Caco-2 (cell line): Measurements from ENCODE around the gene RRAS. TPM values are rescaled to one million over a fixed set of nuclear protein-coding genes. Genes with fewer than 3 reads are reported as not detected.
A peak's percentile ranks its signal among the peaks of the same experiment; 100 is the strongest.
"Not testable (repeated sequence)": the region's sequence is repeated elsewhere in the genome, so short reads cannot be mapped to it uniquely, and the experiment has no call there.

ENCODE experiments used
- BruUV-seq: library from RNA; stranded (reverse); fragments of 400-500 nt; replicated peaks from 2 replicates; lab custom pipeline; 2021; lab: Mats Ljungman, UMichigan
- CTCF ChIA-PET: fragments of 300-600 bp; sonication (Branson Sonifier 250); formaldehyde crosslinking; loops from one replicate; lab custom pipeline; 2022; ENCODE audit warnings: antibody characterized with exemption; lab: Charles Lee
- POLR2A ChIA-PET: fragments of 300-600 bp; sonication (Branson Sonifier 250); formaldehyde crosslinking; loops from one replicate; lab custom pipeline; 2022; ENCODE audit warnings: antibody characterized with exemption; lab: Charles Lee
- DNase-seq, 2 experiments: peaks; one replicate each; pipeline versions ENCODE4 v3.0.0 to v3.0.0-alpha.2; 2020 to 2022
- H3K27me3 ChIP-seq: replicated peaks from 2 replicates; pipeline ENCODE4 v1.6.0; 2011; ENCODE audit warnings: low read length; ENCODE audit not compliant: control insufficient read depth, insufficient read depth
- H3K36me3 ChIP-seq: 2 replicates; pipeline ENCODE4 v1.5.1; 2011; ENCODE audit warnings: low read length; ENCODE audit not compliant: control insufficient read depth, insufficient read depth
- H3K4me1 ChIP-seq: fragments of 250-450 bp; sonication (Bioruptor Pico); 2 replicates; pipeline ENCODE4 v1.5.1; 2020; ENCODE audit warnings: mild to moderate bottlenecking
- H3K4me3 ChIP-seq: 2 replicates; pipeline ENCODE4 v1.5.1; 2011; ENCODE audit warnings: low read depth, mild to moderate bottlenecking, control low read depth, low read length
- H3K9me3 ChIP-seq: fragments of 250-450 bp; sonication (Bioruptor Pico); 2 replicates; pipeline ENCODE4 v1.5.1; 2020; ENCODE audit warnings: mild to moderate bottlenecking, moderate library complexity
- H3K27ac Mint-ChIP-seq: one replicate; pipeline ENCODE4 v1.8.0; 2022; ENCODE audit warnings: mixed read lengths; ENCODE audit not compliant: unreplicated experiment
- H3K27me3 Mint-ChIP-seq: one replicate; pipeline ENCODE4 v1.8.0; 2022; ENCODE audit warnings: mixed read lengths; ENCODE audit not compliant: insufficient read depth, unreplicated experiment
- H3K36me3 Mint-ChIP-seq: one replicate; pipeline ENCODE4 v1.8.0; 2022; ENCODE audit warnings: mild to moderate bottlenecking, mixed read lengths; ENCODE audit not compliant: insufficient read depth, unreplicated experiment
- H3K4me1 Mint-ChIP-seq: one replicate; pipeline ENCODE4 v1.8.0; 2022; ENCODE audit warnings: low read depth, mixed read lengths; ENCODE audit not compliant: unreplicated experiment
- H3K4me3 Mint-ChIP-seq: one replicate; pipeline ENCODE4 v1.8.0; 2022; ENCODE audit warnings: mild to moderate bottlenecking, moderate library complexity, mixed read lengths; ENCODE audit not compliant: unreplicated experiment
- H3K9me3 Mint-ChIP-seq: one replicate; pipeline ENCODE4 v1.8.0; 2022; ENCODE audit warnings: mixed read lengths; ENCODE audit not compliant: unreplicated experiment
- CTCF ChIP-seq, 2 experiments: fragments of 200-600 bp in 1 of 2; IDR thresholded peaks; 1 replicate in 1 of 2; 2 replicates in 1 of 2; pipeline versions ENCODE4 v1.5.1 to v1.8.0; 2011 to 2022; ENCODE audit warnings: antibody characterized with exemption in 1 of 2, control low read depth in 1 of 2, inconsistent platforms in 1 of 2, low read depth in 1 of 2, low read length in 1 of 2, mild to moderate bottlenecking in 1 of 2, moderate library complexity in 1 of 2; ENCODE audit not compliant: insufficient read depth in 1 of 2, severe bottlenecking in 1 of 2, unreplicated experiment in 1 of 2
- intact Hi-C: fragments of 100-400 bp; cut with micrococcal nuclease; formaldehyde crosslinking; loops from one replicate; pipeline ENCODE4 v1.10.0; 2022; ENCODE audit not compliant: unreplicated experiment
- total RNA-seq: library from RNA; stranded (reverse); gene quantifications from 2 replicates; pipeline ENCODE4 v1.2.3, GENCODE V29; 2022

The RRAS gene
- total RNA-seq, 1 experiment from 2014 or later, result 10.6 TPM

- no TSS peak for BruUV-seq
- Mint-ChIP-seq H3K27ac (peak overlapping the region; percentile 2), H3K27me3 (no peaks in the 10 kb centered on the region), H3K9me3 (no peaks in the 10 kb centered on the region), H3K4me3 (no peak overlapping the region), H3K36me3 (peaks cover 73% of the 10 kb centered on the region), H3K4me1 (peaks cover 28% of the 10 kb centered on the region)
- DNase-seq, result no peak
- intact Hi-C loops, result no loop called here
- Histone ChIP-seq H3K4me3 (no peak overlapping the region), H3K9me3 (no peaks in the 10 kb centered on the region), H3K27me3 (no peaks in the 10 kb centered on the region), H3K4me1 (peaks cover 7% of the 10 kb centered on the region; the same call in 1 of the 2 replicates), H3K36me3 (no peaks in the 10 kb centered on the region)
- TF ChIP-seq CTCF (IDR thresholded peaks at IDR 0.05; ENCODE audit: insufficient read depth in 1 of 2, low read depth in 1 of 2, low read length in 1 of 2, severe bottlenecking in 1 of 2, unreplicated experiment in 1 of 2), result no peak
- ChIA-PET POLR2A (no interaction called here), CTCF (no interaction called here)
Observed at GRCh38 chr19:49636233-49636932, 3.6 kb downstream of the RRAS start.

GRCh38 chr19:49635530-49636232, 4.3 kb downstream of the RRAS start:
- no peak for TF ChIP-seq CTCF (IDR thresholded peaks at IDR 0.05; ENCODE audit: insufficient read depth in 1 of 2, low read depth in 1 of 2, low read length in 1 of 2, severe bottlenecking in 1 of 2, unreplicated experiment in 1 of 2)
- no peaks in the 10 kb centered on the region for H3K9me3 ChIP-seq
- H3K4me3 ChIP-seq, result no peak overlapping the region
- BruUV-seq, result no TSS peak
- peaks cover 25% of the 10 kb centered on the region for H3K4me1 Mint-ChIP-seq
- H3K27ac Mint-ChIP-seq, result peak overlapping the region; percentile 2
- ChIA-PET POLR2A (interaction anchor here (0.7 kb wide), 1 partner anchor 56 kb away, joined by 3 read pairs; no protein-coding TSS in a partner anchor), CTCF (no interaction called here)
- H3K4me1 ChIP-seq, result peaks cover 7% of the 10 kb centered on the region; the same call in 1 of the 2 replicates
- intact Hi-C loops, result no loop called here
- H3K27me3 ChIP-seq, result no peaks in the 10 kb centered on the region
- H3K27me3 Mint-ChIP-seq, result no peaks in the 10 kb centered on the region
- H3K36me3 ChIP-seq, result no peaks in the 10 kb centered on the region
- no peak for DNase-seq
- H3K9me3 Mint-ChIP-seq, result no peaks in the 10 kb centered on the region
- peaks cover 71% of the 10 kb centered on the region for H3K36me3 Mint-ChIP-seq
- no peak overlapping the region for H3K4me3 Mint-ChIP-seq

- H3K9me3 Mint-ChIP-seq, H3K4me3 ChIP-seq, H3K27me3 ChIP-seq, CTCF ChIA-PET, H3K27me3 Mint-ChIP-seq, intact Hi-C loops, H3K4me3 Mint-ChIP-seq, H3K4me1 ChIP-seq, H3K9me3 ChIP-seq, H3K36me3 ChIP-seq, POLR2A ChIA-PET, BruUV-seq: not testable (repeated sequence)
- Mint-ChIP-seq H3K27ac (peak overlapping the region; percentile 10), H3K36me3 (peaks cover 67% of the 10 kb centered on the region), H3K4me1 (peaks cover 10% of the 10 kb centered on the region)
- peak in 1 of 2 experiments; percentile 37 for DNase-seq
Observed at GRCh38 chr19:49633273-49633672, 6.7 kb downstream of the RRAS start.
